Measurements from ENCODE around the gene CCSER1. TPM values are rescaled to one million over a fixed set of nuclear protein-coding genes. Genes with fewer than 3 reads are reported as not detected.

The CCSER1 gene
- total RNA-seq, 3 donors from 2014 or later (not counting 1 experiment from before 2014, with no cell fraction given), result 0.87 to 1.1 (median 1.1) TPM

DNA sequence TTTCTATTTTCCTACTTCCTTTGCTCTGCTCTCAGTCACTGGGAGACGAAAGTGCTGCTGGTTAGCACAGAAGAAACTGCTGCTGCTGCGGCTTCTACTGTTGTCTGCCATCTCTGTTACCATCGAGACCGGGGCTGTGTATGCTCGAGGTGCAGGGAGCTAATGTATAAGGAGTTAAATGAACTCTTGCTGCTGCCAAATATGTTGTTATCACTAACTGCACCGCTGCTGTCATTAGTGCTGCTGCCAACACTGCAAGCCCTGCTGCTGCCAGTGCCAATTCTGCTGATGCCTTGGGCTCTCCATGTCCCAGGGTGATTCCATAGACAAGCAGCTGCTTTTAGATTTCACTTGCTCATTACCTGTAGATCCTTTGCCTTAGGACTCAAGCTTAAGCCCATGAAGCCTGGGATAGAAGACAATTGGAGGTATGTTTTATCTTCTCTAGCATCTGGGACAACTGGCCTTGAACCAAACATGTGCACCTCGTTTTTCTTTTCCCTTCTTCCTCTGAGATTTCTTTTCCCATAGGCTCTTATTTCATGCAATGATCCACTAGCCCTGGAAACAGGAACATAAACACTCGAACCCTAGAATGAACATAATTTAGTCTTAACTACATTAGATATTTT lies 107.8 kb downstream of the CCSER1 start:
- no peak overlapping the region for H3K4me3 Mint-ChIP-seq
- no peaks in the 10 kb centered on the region for H3K9me3 Mint-ChIP-seq
- H3K36me3 Mint-ChIP-seq, result no peaks in the 10 kb centered on the region

DNA sequence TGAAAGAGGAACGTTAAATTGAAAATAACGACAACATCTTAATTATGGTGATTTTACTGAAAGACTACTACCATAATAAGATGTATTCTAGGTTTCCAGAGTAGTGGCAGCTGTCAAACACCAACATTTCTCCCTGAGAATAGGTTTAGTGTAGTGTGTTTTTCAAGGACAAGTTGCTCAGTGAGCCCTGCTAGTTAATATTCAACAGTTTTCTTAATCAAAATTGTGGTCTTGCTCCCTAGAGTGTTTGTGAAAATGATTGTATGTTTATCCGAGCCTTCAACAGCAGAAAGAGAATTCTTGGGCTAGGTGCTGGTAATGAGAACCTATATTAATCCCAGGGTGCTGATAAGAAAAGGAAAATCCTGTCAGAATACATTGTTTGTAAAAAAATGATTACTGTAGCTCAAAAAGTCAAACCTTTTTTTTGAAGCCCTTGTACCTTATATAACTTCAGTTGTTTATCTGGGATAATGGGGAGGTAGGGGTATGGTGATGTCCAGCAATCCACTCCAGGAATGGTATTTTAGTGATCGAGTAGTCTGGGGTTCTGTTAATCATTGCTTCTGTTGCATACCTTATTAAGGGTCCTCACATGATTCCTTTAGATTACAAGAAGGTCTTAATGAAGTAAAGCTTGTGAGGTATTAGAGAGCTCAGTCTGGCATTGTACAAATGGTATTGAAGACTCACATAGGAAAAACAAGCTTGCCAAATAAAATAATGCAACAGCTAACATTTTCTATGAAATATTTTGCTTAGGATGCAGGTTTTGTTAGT lies 110.7 kb downstream of the CCSER1 start:
- WGBS (ENCODE audit: insufficient coverage), result 89% methylated on average over 2 of the region's 4 CpGs
- no peaks in the 10 kb centered on the region for H3K4me1 Mint-ChIP-seq

More for the DNA sequence above, 107.8 kb downstream of the CCSER1 start:
- H3K4me3 ChIP-seq (ENCODE audit: low read length), result no peak overlapping the region
- Mint-ChIP-seq H3K27me3 (ENCODE audit: low read depth in 2 of 2) (no peaks in the 10 kb centered on the region), H3K27ac (no peak overlapping the region), H3K4me1 (no peaks in the 10 kb centered on the region)
- ATAC-seq, result no peak
- DNase-seq, result no peak
- TF ChIP-seq, protein P1, sequence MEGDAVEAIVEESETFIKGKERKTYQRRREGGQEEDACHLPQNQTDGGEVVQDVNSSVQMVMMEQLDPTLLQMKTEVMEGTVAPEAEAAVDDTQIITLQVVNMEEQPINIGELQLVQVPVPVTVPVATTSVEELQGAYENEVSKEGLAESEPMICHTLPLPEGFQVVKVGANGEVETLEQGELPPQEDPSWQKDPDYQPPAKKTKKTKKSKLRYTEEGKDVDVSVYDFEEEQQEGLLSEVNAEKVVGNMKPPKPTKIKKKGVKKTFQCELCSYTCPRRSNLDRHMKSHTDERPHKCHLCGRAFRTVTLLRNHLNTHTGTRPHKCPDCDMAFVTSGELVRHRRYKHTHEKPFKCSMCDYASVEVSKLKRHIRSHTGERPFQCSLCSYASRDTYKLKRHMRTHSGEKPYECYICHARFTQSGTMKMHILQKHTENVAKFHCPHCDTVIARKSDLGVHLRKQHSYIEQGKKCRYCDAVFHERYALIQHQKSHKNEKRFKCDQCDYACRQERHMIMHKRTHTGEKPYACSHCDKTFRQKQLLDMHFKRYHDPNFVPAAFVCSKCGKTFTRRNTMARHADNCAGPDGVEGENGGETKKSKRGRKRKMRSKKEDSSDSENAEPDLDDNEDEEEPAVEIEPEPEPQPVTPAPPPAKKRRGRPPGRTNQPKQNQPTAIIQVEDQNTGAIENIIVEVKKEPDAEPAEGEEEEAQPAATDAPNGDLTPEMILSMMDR (IDR thresholded peaks at IDR 0.05), result no peak
- H3K27ac ChIP-seq (ENCODE audit: low read length), result no peak overlapping the region
- no peaks in the 10 kb centered on the region for H3K9me3 ChIP-seq (ENCODE audit: control insufficient read depth, insufficient read depth, low read length)
- H3K27me3 ChIP-seq (ENCODE audit: control insufficient read depth, insufficient read depth, low read length), result no peaks in the 10 kb centered on the region
- intact Hi-C loops (cut with micrococcal nuclease), result no loop called here
- WGBS (ENCODE audit: insufficient coverage), result 86% methylated on average over 7 of the region's 8 CpGs
- H3K4me1 ChIP-seq (ENCODE audit: control insufficient read depth, insufficient read depth, low read length), result no peaks in the 10 kb centered on the region
- H3K36me3 ChIP-seq (ENCODE audit: control insufficient read depth, insufficient read depth, low read length), result no peaks in the 10 kb centered on the region

DNA sequence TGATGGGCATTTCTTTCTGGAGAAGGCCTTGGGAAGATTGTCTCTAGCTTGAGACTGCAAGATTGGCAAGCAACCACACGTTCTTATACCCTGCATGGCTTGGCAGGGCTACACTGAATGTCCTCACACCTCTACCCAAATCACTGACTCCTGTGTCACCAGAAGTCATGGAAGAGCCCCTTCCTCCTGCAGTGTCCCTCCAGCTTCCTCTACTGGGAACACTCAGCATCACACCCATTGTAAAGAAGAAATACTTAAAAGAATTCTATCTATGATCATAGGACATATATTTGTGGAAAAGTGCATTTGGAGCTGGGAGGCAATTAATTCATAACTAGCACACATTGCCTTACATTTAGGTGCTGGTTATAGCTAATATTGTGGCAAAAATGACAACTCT lies 113.1 kb downstream of the CCSER1 start:
- intact Hi-C loops (cut with micrococcal nuclease), result no loop called here
- ATAC-seq (no peak), DNase-seq (no peak)
- H3K4me1 Mint-ChIP-seq, result no peaks in the 10 kb centered on the region
- H3K27me3 Mint-ChIP-seq (ENCODE audit: low read depth in 2 of 2), result no peaks in the 10 kb centered on the region
- Histone ChIP-seq H3K36me3 (ENCODE audit: control insufficient read depth, insufficient read depth, low read length) (no peaks in the 10 kb centered on the region), H3K4me1 (ENCODE audit: control insufficient read depth, insufficient read depth, low read length) (no peaks in the 10 kb centered on the region), H3K27ac (ENCODE audit: low read length) (no peak overlapping the region), H3K9me3 (ENCODE audit: control insufficient read depth, insufficient read depth, low read length) (no peaks in the 10 kb centered on the region), H3K27me3 (ENCODE audit: control insufficient read depth, insufficient read depth, low read length) (no peaks in the 10 kb centered on the region), H3K4me3 (ENCODE audit: low read length) (no peak overlapping the region)
- 70% methylated on average over 1 of the region's 1 CpG for WGBS (ENCODE audit: insufficient coverage)
- no peaks in the 10 kb centered on the region for H3K36me3 Mint-ChIP-seq
- TF ChIP-seq, protein P1 (IDR thresholded peaks at IDR 0.05), result no peak
- H3K27ac Mint-ChIP-seq, result no peak overlapping the region
- no peaks in the 10 kb centered on the region for H3K9me3 Mint-ChIP-seq
- no peak overlapping the region for H3K4me3 Mint-ChIP-seq

More for the DNA sequence above, 110.7 kb downstream of the CCSER1 start:
- Mint-ChIP-seq H3K9me3 (no peaks in the 10 kb centered on the region), H3K36me3 (no peaks in the 10 kb centered on the region), H3K27ac (no peak overlapping the region), H3K27me3 (ENCODE audit: low read depth in 2 of 2) (no peaks in the 10 kb centered on the region), H3K4me3 (no peak overlapping the region)
- TF ChIP-seq, protein P1 (IDR thresholded peaks at IDR 0.05), result no peak
- intact Hi-C loops (cut with micrococcal nuclease), result no loop called here
- no peak for DNase-seq
- H3K4me3 ChIP-seq (ENCODE audit: low read length), result no peak overlapping the region
- H3K9me3 ChIP-seq (ENCODE audit: control insufficient read depth, insufficient read depth, low read length), result no peaks in the 10 kb centered on the region
- no peak overlapping the region for H3K27ac ChIP-seq (ENCODE audit: low read length)
- no peaks in the 10 kb centered on the region for H3K36me3 ChIP-seq (ENCODE audit: control insufficient read depth, insufficient read depth, low read length)
- H3K4me1 ChIP-seq (ENCODE audit: control insufficient read depth, insufficient read depth, low read length), result no peaks in the 10 kb centered on the region
- H3K27me3 ChIP-seq (ENCODE audit: control insufficient read depth, insufficient read depth, low read length), result no peaks in the 10 kb centered on the region
- ATAC-seq, result no peak
